OCI-LY3 (cell line): ENCODE data around the gene JARID2.

ENCODE experiments used
- H2AFZ ChIP-seq: fragments of 200-600, 300-600 bp; shearing (Covaris generic); 2 replicates; pipeline ENCODE4 v1.6.0; 2014; ENCODE audit warnings: antibody characterized with exemption, low read depth, low read length
- H3K27ac ChIP-seq: fragments of 200-600, 300-600 bp; sonication (generic); 2 replicates; pipeline ENCODE4 v1.5.1; 2014; ENCODE audit warnings: mild to moderate bottlenecking, low read length, moderate library complexity, mixed read lengths
- H3K27me3 ChIP-seq: fragments of 200-600, 300-600 bp; sonication (generic); 2 replicates; pipeline ENCODE4 v1.6.1; 2014; ENCODE audit warnings: low read depth, low read length, mixed read lengths
- H3K36me3 ChIP-seq: fragments of 200-600, 300-600 bp; sonication (generic); replicated peaks from 2 replicates; pipeline ENCODE3; 2014; ENCODE audit warnings: low read depth, low read length, mixed read lengths
- H3K4me1 ChIP-seq: fragments of 300-600, 200-600 bp; sonication (generic); 2 replicates; pipeline ENCODE4 v1.6.1; 2014; ENCODE audit warnings: low read length, mixed read lengths
- H3K4me2 ChIP-seq: fragments of 200-600, 300-600 bp; sonication (generic); 2 replicates; pipeline ENCODE4 v1.6.1; 2014; ENCODE audit warnings: low read length, mixed read lengths
- H3K4me3 ChIP-seq: fragments of 300-600, 200-600 bp; sonication (generic); 2 replicates; pipeline ENCODE4 v1.5.1; 2014; ENCODE audit warnings: antibody characterized with exemption, mild to moderate bottlenecking, low read length, moderate library complexity
- H3K79me2 ChIP-seq: fragments of 300-600, 200-600 bp; shearing (Covaris generic); 2 replicates; pipeline ENCODE4 v1.6.1; 2014; ENCODE audit warnings: mild to moderate bottlenecking, low read length, mixed read lengths
- H3K9ac ChIP-seq: fragments of 300-600, 200-600 bp; shearing (Covaris generic); 2 replicates; pipeline ENCODE4 v1.6.0; 2014; ENCODE audit warnings: mild to moderate bottlenecking, low read length, moderate library complexity
- H3K9me3 ChIP-seq: fragments of 200-600, 300-600 bp; shearing (Covaris generic); 2 replicates; pipeline ENCODE4 v1.6.1; 2014; ENCODE audit warnings: low read length, mixed read lengths; ENCODE audit not compliant: insufficient read depth
- H4K20me1 ChIP-seq: fragments of 200-600, 300-600 bp; sonication (generic); 2 replicates; pipeline ENCODE4 v1.6.1; 2016; ENCODE audit warnings: low read length, mixed read lengths; ENCODE audit not compliant: insufficient read depth
- EZH2phosphoT487 ChIP-seq: fragments of 200-600 bp; shearing (Covaris generic); IDR thresholded peaks from 2 replicates; pipeline ENCODE4 v1.6.1; 2018; ENCODE audit warnings: antibody characterized with exemption, mixed run types, low read depth
- TF ChIP-seq, protein P1 (sequence below): fragments of 200-600, 300-600 bp; sonication (generic); IDR thresholded peaks from 2 replicates; pipeline ENCODE4 v1.5.1; 2014; ENCODE audit warnings: antibody characterized with exemption, low read length, low read depth

Gene JARID2

DNA sequence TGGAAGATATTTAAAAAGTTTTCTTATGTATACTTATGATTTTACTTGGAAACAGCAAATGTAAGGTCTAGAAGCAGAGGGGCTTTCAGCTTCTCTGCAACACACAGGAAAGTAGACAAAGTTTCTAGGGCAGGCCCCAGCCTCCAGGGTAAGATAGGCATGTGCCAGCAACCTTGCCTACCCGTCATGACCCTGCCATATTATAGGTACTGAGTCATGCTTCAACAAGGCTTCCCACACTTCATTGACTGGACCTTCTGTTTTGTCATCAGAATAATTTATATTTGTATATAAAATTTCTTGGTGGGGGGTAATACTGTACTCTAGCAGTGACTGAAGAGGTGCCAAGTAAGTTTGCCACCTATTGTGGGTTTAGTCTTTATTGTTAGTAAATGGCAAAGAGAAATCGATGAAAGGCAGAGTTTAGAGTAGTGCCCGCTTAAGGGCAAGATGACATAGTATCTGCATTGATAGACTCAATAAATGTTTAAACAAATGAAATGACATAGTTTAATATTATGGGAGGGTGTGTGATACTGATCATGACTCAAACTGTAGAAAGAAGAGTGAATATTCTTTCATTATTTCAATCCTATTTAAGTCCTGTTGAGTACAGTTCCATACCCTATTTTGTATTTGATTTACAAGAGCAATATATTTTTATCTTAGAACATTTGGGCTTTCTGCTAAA is 95.6 kb downstream of the JARID2 start:
- no peaks in the 10 kb centered on the region for H3K27me3 ChIP-seq
- H4K20me1 ChIP-seq = peaks cover 72% of the 10 kb centered on the region
- TF ChIP-seq, protein P1, sequence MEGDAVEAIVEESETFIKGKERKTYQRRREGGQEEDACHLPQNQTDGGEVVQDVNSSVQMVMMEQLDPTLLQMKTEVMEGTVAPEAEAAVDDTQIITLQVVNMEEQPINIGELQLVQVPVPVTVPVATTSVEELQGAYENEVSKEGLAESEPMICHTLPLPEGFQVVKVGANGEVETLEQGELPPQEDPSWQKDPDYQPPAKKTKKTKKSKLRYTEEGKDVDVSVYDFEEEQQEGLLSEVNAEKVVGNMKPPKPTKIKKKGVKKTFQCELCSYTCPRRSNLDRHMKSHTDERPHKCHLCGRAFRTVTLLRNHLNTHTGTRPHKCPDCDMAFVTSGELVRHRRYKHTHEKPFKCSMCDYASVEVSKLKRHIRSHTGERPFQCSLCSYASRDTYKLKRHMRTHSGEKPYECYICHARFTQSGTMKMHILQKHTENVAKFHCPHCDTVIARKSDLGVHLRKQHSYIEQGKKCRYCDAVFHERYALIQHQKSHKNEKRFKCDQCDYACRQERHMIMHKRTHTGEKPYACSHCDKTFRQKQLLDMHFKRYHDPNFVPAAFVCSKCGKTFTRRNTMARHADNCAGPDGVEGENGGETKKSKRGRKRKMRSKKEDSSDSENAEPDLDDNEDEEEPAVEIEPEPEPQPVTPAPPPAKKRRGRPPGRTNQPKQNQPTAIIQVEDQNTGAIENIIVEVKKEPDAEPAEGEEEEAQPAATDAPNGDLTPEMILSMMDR = no peak
- TF ChIP-seq EZH2phosphoT487 = no peak
- H3K79me2 ChIP-seq = peaks cover 88% of the 10 kb centered on the region
- no peaks in the 10 kb centered on the region for H3K9me3 ChIP-seq
- peaks cover 18% of the 10 kb centered on the region for H3K4me1 ChIP-seq
- H3K4me2 ChIP-seq = peak overlapping the region; percentile 33; the same call in 1 of the 2 replicates
- H3K9ac ChIP-seq = no peak overlapping the region
- no peaks in the 10 kb centered on the region for H3K36me3 ChIP-seq
- no peak overlapping the region for H3K27ac ChIP-seq
- no peak overlapping the region for H3K4me3 ChIP-seq
- H2AFZ ChIP-seq = no peak overlapping the region

DNA sequence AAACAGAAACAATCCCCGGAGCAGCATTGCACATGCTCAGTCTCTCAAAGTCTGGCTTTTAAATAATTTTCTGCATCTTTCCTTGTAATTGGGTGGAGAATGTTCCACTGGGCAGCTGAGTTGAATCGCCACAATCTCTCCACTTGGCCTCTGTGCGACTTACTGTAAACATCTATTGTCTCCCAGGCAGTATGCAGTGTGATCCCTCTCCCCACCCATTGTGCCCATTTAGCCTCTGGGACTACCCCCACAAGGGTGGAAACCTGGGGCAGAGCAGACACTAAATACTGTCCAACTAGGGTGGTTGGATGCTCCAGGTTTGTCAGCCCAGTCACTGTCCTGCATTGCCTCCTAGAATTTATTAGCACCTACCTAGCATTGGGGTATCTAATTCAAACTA is 96.2 kb downstream of the JARID2 start:
- no peak overlapping the region for H3K4me2 ChIP-seq
- H2AFZ ChIP-seq = no peak overlapping the region
- H3K9ac ChIP-seq = no peak overlapping the region
- H3K4me3 ChIP-seq = no peak overlapping the region
- H3K4me1 ChIP-seq = peaks cover 18% of the 10 kb centered on the region
- H3K9me3 ChIP-seq = no peaks in the 10 kb centered on the region
- no peaks in the 10 kb centered on the region for H3K27me3 ChIP-seq
- peaks cover 88% of the 10 kb centered on the region for H3K79me2 ChIP-seq
- TF ChIP-seq EZH2phosphoT487 = no peak
- TF ChIP-seq, protein P1 = no peak
- no peak overlapping the region for H3K27ac ChIP-seq
- H3K36me3 ChIP-seq = no peaks in the 10 kb centered on the region
- peaks cover 67% of the 10 kb centered on the region for H4K20me1 ChIP-seq

DNA sequence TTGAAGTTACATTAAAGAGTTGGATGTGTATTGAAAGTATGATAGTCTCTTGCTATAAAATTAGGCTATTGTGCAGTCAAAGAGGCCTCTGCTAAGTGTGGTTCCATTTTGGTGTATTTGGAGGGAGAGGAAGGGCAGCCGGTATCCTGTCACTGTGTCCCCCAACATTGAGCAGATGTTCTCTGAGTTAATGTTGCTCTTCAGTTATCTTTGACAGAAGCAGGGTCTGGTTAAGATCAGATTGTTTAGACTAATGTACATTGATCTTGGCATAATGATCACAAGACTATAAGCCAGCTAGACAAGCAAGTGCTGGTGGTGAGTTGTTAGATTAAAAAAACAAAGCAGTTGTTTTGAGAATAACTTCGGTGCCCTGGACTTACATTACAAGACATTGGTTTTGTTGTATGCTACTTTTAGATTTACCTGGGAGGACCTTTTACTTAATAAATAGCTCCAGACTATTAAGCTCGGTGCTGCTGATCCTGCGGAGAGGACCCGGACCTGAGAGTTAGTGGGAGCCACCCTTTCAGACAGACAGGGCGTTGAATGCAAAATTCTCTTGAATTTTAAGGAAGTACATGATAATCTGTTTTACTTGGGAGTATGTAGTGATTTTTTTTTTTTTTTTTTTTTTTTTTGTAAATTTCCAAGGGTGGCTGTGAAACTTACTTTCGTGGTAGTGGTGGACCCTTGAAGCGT is 97.8 kb downstream of the JARID2 start:
- TF ChIP-seq, protein P1 = no peak
- no peak for TF ChIP-seq EZH2phosphoT487
- H3K4me2 ChIP-seq = no peak overlapping the region
- no peaks in the 10 kb centered on the region for H3K36me3 ChIP-seq
- H3K9ac ChIP-seq = no peak overlapping the region
- H3K4me3 ChIP-seq = no peak overlapping the region
- H3K4me1 ChIP-seq = peaks cover 18% of the 10 kb centered on the region
- no peaks in the 10 kb centered on the region for H3K9me3 ChIP-seq
- peaks cover 84% of the 10 kb centered on the region for H3K79me2 ChIP-seq
- H4K20me1 ChIP-seq = peaks cover 70% of the 10 kb centered on the region
- H3K27ac ChIP-seq = no peak overlapping the region
- H2AFZ ChIP-seq = no peak overlapping the region
- H3K27me3 ChIP-seq = no peaks in the 10 kb centered on the region

DNA sequence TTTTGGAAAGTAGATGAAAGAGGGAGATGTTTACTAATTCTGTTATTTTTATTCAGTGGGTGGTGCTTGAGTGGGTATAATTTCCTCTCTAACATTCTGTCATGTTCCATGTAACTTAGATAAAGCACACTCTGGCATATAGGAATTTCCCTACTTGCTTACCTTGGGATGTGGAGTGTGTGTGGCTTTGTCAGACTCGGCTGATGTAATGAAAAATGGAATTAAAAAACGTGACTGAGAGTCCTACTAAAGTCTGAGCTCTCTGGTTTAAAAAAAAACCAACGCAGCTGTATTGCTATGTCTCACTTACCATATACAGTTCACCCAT is 98.3 kb downstream of the JARID2 start:
- no peak overlapping the region for H2AFZ ChIP-seq
- H3K4me2 ChIP-seq = no peak overlapping the region
- no peaks in the 10 kb centered on the region for H3K27me3 ChIP-seq
- H3K27ac ChIP-seq = no peak overlapping the region
- TF ChIP-seq EZH2phosphoT487 = no peak
- TF ChIP-seq, protein P1 = no peak
- no peak overlapping the region for H3K4me3 ChIP-seq
- no peak overlapping the region for H3K9ac ChIP-seq
- H3K9me3 ChIP-seq = no peaks in the 10 kb centered on the region
- peaks cover 68% of the 10 kb centered on the region for H4K20me1 ChIP-seq
- peaks cover 18% of the 10 kb centered on the region for H3K4me1 ChIP-seq
- H3K79me2 ChIP-seq = peaks cover 84% of the 10 kb centered on the region
- H3K36me3 ChIP-seq = no peaks in the 10 kb centered on the region
